HG02642 (cell line): ENCODE measurements around the gene MALRD1.

Experiments
- ATAC-seq: cut with Tn5 transposase; IDR thresholded peaks from one replicate; pipeline ENCODE4 v1.9.1; 2021; ENCODE audit warnings: mild to moderate bottlenecking; ENCODE audit not compliant: unreplicated experiment, poor library complexity

The MALRD1 gene

DNA sequence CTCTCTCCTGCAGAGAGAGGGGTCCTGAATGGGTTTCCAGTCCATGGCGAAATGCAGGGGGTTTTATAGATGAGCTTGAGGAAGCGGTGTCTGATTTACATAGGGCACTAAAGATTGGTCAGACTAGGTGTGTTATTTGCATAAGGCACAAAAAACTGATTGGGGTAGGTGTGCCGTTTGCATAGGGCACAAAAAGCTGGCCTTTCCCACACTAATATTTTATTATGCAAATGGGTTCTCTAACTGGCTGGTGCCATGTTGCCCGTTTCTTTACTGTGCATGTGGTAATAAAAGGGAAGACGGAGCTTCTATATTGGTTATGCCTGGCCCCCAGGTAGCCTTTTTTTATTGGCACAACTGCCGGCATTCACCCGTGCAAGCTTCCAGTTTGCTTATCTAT is 50.2 kb downstream of the MALRD1 start:
- ATAC-seq = no peak

DNA sequence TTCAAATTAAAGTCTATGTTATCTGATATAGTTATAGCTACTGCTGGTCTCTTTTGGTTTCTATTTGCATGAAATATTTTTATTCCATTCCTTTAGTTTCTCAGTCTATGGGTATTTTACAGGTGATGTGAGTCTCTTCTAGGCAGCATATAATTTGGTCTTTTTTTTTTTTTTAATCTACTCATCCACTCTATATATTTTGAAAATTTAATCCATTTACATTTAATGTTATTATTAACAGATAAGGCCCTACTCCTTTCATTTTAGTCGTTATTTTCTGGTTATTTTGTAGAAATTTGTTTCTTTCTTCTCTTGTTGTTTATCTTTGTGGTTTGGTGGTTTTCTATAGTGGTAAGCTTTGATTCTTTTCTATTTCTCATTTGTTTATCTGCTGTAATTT is 58.8 kb downstream of the MALRD1 start:
- ATAC-seq = no peak

DNA sequence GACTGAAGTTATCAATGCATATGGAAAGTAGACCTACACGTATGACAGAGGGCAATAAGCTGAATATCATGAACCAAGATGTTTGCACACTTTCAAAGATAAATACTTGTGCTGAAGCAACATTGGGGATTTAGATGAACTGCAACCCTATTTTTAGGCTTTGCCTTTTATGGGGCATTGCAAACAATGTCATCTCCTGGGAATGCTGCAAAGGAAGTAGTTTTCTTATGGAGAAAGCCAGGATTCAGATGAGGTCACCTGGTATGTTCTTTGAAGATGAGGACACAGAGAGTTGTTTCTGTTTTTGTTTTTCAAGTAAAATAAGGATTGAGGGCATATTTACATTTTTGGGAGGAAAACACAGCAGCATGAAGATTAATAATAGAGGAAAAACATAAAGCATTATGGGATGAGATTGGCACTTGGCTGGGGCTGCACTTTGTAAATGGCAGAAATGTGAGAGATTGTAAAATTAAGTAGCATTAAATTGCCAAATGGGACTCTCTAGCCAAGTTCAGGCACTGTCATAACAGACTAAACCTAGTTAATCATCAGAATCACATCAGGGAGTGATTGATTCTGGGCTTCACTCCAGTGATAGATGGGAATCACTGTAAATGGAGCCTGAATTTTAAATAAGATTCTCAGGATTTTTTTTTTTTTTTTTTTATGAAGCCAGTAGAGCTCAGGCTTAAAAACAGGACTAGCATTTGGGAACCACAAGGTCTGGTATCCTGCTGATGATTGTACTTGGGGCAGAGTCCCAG is 63.1 kb downstream of the MALRD1 start:
- no peak for ATAC-seq

DNA sequence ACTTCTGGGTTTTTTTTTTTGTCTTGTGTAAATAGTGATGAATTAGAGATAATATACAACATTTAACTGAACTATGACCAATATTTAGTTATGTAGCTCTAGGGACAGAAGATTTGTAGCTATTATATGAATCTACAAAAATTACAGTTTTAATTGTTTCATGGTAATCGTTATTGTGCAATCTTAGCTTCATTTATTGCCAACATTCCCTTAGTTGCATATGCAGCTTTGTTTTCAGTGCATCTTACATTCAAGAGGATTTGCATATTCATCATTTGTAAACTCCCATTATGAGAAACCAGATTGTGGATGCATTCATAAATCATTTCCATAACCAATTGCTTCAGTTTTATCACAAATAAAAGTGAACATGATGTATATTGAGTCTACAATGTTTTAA is 68.8 kb downstream of the MALRD1 start:
- ATAC-seq = no peak

DNA sequence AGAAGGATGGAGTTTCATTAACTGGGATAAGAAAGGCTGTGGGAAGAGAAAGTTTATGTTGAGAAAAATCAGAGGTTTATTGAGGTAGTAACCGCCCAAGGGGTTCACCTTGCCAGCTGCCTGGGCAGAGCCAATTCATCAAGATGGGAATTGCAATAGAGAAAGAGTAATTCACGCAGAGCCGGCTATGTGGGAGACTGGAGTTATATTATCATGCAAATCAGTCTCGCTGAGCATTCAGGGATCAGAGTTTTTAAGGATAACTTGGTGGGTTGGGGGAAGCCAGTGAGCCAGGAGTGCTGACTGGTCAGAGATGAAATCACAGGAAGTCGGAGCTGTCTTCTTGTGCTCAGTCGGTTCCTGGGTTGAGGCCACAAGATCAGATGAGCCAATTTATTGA is 70.6 kb downstream of the MALRD1 start:
- ATAC-seq = no peak

DNA sequence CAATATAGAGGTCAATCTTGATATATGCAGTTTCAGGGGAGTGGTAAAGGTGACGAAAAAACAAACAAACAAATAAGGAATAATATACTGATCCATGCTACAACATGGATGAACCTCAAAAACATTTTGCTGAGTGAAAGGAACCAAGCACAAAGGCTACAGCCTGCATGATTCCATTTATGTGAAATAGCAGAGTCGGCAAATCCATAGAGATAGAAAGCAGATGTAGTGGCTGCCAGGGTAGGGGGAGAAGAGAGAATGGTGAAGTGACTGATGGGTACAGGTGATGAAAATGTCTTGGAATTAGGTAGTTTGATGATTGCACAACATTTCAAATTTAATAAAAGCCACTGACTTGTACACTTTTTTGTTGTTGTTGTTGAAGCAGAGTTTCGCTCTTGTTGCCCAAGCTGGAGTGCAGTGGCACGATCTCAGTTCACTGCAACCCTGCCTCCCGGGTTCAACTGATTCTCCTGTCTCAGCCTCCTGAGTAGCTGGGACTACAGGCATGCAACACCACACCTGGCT is 71.8 kb downstream of the MALRD1 start:
- no peak for ATAC-seq

DNA sequence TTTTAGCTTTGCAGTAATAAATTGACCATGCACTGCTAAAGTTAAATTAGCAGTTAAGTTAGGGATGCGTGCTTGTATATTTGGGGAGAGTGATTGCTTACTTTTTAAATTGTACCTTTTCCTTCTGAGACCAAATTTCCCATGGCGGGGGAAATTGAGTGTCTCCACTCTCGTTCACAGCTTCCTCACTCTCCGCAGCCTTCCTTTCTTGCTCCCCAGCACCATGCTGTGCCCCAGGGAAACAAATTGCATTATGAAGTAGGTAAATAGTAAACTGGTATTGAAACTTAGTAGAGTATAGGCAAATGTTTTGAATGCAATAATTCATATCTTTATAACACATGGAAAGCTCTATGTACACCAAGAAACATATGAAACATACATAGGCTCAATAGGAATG is 85.4 kb downstream of the MALRD1 start:
- ATAC-seq = no peak

DNA sequence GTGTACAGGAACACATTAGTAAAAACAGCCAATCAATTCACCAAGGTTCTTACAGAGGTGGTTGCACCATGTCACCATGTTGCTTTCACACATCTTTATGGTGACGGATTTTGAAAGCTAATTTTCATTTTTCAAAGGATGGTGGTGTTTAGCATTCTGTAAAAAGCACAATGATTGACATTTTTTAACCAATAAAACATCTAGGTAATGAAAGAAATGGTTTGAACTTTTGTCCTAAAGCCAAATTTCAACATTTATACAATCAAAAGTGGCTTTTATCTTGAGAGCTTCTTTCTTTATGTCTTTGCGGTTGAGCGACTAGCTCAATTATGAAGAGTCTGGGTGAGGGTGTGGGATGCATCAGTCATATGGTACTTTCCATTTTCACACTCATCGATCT is 94.4 kb downstream of the MALRD1 start:
- ATAC-seq = no peak

DNA sequence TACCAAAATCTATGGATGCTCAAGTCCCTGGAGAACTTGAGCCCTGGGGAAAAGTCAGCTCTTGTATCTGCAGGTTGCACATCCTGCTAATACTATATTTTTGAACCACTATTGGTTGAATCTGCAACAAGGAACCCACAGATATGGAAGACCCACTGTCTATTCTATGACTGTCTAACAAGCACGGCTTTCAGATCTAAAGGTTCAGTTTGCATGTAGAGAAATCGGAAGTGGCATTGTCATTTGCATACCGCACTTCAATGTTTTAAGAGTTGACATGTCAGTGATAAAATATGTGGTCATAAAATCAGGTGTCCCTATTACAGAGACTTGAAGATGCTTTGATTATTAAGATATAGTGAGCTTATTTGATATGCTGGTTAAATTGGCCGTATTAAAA is 95.6 kb downstream of the MALRD1 start:
- no peak for ATAC-seq

DNA sequence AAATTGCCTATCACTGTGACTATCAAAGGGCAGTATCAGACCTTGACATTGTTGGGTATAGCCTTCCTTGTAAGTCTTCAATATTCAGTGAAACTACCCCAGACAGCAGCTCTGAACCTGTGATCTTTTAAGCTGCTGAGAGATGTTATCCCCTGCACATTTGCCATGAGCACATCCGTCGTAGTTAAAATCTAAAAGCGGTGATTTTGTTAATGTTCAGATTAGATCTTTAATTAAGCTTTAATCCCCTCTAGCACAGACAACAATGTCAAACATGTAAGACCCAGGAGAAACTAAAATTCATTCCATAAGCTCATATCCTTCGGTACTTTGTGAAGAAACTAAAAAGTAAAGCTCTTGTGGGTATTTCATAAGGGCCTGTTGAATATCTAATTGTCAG is 105.8 kb downstream of the MALRD1 start:
- no peak for ATAC-seq

DNA sequence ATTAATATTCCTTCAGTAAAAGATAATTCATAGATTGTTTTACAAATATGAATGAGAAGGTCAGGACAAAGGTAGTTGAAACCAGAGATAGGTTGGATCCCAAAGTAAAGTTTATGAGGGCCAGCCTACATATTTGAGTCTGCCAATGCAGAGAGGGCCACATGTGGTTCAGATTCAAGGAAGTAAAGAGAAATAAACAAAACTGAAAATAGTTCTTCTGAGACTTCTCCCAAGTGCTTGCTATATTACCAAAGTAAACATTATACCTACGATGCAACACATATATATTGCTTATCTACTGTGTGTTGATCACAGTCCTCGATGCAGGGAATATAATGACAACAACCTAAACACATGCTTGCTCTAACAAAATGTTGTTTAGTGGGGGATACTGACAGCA is 109.8 kb downstream of the MALRD1 start:
- ATAC-seq = no peak

DNA sequence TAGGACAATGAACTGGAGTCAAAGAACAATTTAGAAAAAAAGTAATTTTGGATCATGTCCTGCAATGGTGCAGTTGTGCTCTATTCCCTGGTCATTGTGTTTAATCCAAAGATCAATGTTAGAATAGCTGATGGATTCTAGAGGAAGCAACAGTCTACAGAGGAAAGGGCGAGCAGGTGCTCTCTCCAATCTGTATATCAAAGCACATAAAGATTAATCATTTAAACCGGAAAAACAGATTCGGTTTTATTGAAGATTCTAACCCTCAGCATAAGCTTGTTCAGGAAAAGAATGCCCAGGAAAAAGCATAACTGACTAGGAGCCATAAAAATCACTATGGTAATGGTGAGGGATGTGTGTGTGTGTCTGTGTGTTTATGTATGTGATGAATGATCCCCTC is 110.3 kb downstream of the MALRD1 start:
- ATAC-seq = no peak

DNA sequence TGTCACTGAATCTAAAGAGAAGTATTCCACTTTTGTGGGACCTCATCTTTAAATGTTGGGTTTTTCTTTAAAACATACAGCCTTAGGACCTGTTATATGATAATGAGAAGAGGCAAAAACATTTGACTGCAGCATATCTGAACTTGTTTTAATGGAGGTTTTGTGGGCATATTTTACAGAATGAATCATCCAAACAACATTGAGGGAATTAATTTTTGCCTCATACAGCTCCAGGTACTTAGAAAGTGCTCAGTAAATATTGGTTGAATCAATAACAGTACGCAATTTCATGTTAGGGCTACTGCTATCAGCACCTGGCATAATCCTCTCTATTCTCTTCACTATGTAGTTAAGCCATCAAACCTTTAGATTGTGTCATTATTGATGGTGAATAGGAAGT is 115.9 kb downstream of the MALRD1 start:
- ATAC-seq = no peak

DNA sequence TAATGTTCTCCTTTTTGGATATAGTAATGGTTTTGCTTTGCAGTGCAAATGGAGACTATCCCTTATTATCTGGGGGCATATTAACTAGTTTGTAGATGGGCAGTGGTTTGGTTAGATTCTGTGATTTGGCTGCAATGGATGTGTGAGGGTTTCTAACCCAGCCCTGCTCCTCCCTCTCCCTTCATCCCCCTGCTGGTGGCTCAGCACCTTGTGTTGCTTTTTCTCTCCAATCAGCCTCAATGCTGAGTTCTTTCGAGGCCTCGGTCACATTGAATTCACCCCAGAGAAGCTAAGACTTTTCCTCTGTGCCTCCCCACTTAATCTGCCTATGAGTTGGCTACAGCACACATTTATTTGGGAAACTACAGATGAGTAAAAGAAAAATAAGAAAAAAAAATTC is 120.0 kb downstream of the MALRD1 start:
- ATAC-seq = no peak

DNA sequence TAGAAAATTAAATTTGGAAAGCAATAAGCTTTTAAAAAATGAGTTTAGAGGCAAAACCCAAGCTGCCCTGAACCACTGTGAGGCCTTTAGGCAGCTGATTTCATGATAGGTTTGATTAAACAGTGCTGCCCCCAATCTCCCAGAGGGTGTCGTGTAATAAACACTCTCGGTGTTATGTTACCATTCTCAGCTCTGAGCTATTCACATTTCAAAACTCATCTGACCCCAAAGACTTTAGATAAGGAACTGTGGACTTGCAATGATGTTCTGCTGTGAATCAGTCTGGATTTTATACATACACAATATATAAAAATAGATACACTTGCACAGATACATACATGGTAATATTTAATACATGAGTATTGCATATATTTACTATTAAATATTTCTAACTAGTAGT is 120.4 kb downstream of the MALRD1 start:
- no peak for ATAC-seq

DNA sequence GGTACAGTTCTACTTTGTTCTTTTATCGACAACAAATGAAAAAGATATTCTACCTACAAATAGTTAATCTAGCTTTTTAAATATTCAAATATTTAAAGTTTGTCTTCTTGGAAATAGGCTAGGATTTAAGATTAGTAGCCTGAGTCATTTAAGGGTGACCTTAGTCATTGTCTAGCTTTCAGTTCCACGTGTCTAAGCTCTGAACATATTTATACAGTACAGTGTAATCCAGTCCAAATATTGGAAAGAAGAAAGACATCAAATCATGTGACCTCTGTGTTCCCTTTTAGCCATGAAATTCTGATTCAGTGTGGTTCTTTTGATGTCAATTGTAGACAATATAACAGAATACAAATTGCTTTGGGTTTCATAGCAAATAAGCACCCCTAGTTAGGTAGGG is 121.1 kb downstream of the MALRD1 start:
- ATAC-seq = no peak

DNA sequence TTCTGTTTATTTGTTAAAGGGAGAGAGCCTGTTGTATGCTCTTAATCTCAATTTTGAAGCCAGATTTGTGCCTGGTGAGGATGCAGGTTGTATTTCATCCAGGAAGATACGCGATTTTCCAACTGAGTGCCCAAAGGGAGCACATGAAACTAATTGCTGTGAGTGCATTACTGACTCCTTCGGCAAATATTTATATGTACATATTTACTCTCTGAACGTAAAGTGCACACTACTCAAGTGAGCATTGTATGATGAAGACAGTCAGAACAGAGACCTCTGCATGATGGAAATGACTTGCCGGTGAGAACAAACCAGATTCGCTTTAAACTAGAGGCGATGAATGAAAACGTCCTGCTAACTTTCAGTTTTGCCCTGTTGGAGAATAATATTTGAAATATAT is 130.1 kb downstream of the MALRD1 start:
- no peak for ATAC-seq

DNA sequence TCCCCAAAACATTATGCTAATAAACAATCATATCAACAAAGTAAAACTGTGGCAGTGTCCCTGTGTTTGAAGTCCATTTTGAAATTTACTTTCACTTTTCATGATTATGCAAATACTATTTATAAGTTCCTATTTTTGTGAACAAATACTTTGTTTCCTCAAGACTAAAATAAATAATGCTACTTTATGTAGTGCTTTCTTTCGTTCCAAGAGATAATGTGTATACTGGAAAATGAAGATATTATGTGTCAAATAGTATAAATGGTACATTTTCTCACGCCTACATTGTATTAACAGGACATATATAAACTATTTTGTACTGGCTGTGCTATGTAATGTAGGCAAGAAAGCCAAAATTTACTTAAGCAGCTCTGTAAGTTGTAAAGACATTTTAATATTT is 136.3 kb downstream of the MALRD1 start:
- ATAC-seq = no peak

DNA sequence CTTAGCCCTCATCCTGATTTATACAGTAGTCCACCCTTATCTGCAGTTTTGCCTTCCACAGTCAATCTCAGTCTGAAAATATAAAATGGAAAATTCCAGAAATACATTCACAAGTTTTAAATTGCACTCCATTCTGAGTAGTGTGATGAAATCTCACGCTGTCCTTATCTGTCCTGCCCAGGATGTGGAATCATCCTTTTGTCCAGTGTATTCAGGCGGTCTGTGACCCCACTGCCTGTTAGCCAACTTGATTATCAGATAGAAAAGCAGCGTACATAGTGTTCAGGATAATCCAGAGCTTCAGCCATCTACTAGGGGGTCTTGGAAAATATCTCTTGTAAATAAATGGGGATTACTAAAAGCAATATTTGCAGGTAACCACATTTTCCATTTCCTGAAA is 146.3 kb downstream of the MALRD1 start:
- no peak for ATAC-seq

DNA sequence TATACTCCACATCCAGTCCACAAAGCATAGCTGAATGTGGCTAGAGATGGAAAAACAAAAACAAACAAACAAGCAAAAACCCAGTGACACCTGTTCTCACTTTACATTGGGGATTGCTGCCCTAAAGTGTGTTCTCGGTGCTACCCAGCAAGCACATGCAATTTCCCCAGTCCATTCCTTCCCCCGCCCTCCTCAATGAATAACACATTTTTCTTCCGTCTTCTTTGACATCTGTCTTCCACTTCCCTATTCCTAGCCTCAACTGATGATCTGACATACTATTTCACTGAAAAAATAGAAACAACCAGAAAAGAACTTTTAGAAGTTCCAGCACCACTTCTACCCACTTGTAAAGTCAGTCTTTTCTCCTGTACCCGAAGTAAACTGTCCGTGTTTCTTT is 147.1 kb downstream of the MALRD1 start:
- ATAC-seq = no peak

DNA sequence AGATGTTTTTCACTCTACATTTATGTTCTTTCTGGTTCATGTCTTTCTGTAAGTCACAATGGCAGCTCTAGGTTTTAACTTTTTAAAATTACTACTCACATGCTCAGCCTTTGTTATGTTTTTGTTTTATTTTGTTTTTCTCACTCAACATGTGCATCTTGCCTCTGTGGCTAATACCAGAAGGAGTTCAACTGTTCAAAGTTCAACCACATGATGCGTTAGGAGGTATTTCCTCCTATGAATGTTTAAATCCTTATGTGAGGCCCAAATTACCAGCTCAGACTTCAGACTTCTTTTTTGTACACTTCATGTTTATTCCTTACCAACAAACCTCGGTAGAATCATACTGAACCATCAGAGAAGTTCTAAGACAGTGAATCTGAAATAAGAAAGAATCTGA is 151.6 kb downstream of the MALRD1 start:
- ATAC-seq = no peak

DNA sequence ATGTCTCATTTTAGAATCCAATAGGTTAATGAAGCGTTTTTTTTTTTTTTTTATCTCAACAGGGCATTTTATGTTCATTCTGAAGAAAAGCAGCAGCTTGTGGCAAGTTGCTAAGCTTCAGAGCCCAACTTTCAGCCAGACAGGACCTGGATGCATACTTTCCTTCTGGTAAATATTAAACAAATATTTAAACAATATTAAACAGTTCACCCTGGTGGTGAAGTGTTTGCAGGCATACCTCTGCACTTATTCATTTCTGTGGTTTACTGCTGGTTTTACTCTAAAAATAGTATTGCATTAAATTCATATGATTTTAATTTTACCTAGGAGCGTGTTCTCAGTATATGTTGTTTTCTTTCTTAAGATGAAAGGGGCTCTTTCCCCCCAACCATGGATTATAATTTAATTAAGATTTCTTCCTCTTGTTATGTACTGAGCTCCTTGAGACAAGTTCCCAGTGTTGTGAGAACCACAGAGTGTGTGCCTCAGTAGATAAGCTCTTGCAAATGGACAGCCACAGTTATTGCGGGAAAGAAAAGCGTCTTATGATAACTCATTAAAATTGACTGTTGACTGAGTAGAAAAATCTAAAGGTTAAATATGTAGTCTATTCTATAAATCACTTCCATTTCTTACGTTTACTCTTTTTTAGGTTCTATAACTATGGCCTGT is 155.8 kb downstream of the MALRD1 start:
- no peak for ATAC-seq
